Neural progenitor cell (in vitro differentiated cells): Measurements from ENCODE around the gene PPFIA4. TPM values are rescaled to one million over a fixed set of nuclear protein-coding genes. Genes with fewer than 3 reads are reported as not detected.

Experiments used
- DNase-seq: peaks from one replicate; pipeline ENCODE4 v3.0.0-alpha.2; 2016; ENCODE audit warnings: low spot score
- H2AFZ ChIP-seq: fragments of 200-600 bp; sonication (generic); replicated peaks from 2 replicates; pipeline ENCODE4 v1.6.1; 2016; ENCODE audit warnings: antibody characterized with exemption
- H3F3A ChIP-seq: fragments of 200-600 bp; sonication (generic); 2 replicates; pipeline ENCODE4 v1.6.1; 2016; ENCODE audit warnings: antibody characterized with exemption, low read depth
- H3K27ac ChIP-seq: fragments of 200-600 bp; sonication (generic); 2 replicates; pipeline ENCODE4 v1.5.1; 2016; ENCODE audit warnings: mild to moderate bottlenecking
- H3K27me3 ChIP-seq: fragments of 200-600 bp; sonication (generic); 2 replicates; pipeline ENCODE4 v1.6.1; 2016; ENCODE audit warnings: mild to moderate bottlenecking, moderate library complexity
- H3K36me3 ChIP-seq: fragments of 200-600 bp; sonication (generic); 2 replicates; pipeline ENCODE4 v1.5.1; 2016
- H3K4me1 ChIP-seq: fragments of 200-600 bp; sonication (generic); 2 replicates; pipeline ENCODE4 v1.6.1; 2016; ENCODE audit warnings: mixed run types
- H3K4me2 ChIP-seq: fragments of 200-600 bp; sonication (generic); 2 replicates; pipeline ENCODE4 v1.6.1; 2016
- H3K4me3 ChIP-seq: fragments of 200-600 bp; sonication (generic); 2 replicates; pipeline ENCODE4 v1.5.1; 2016
- H3K79me2 ChIP-seq: fragments of 200-600 bp; sonication (generic); 2 replicates; pipeline ENCODE4 v1.6.1; 2016; ENCODE audit warnings: low read depth
- H3K9ac ChIP-seq: fragments of 200-600 bp; sonication (generic); 2 replicates; pipeline ENCODE4 v1.6.1; 2016
- H3K9me3 ChIP-seq: fragments of 200-600 bp; sonication (generic); 2 replicates; pipeline ENCODE4 v1.5.1; 2016; ENCODE audit warnings: low read depth
- H4K20me1 ChIP-seq: fragments of 200-600 bp; sonication (generic); 2 replicates; pipeline ENCODE4 v1.6.1; 2016; ENCODE audit warnings: low read depth
- H3K27ac Mint-ChIP-seq: 3 replicates; pipeline ENCODE4 v1.8.0; 2021; ENCODE audit warnings: mixed read lengths
- H3K27me3 Mint-ChIP-seq: 2 replicates; pipeline ENCODE4 v1.8.0; 2022; ENCODE audit warnings: low read depth, mild to moderate bottlenecking, inconsistent platforms, moderate library complexity, mixed read lengths; ENCODE audit not compliant: insufficient read depth
- H3K36me3 Mint-ChIP-seq: 3 replicates; pipeline ENCODE4 v1.8.0; 2021; ENCODE audit warnings: mixed read lengths
- H3K4me1 Mint-ChIP-seq: 3 replicates; pipeline ENCODE4 v1.8.0; 2021; ENCODE audit warnings: mixed read lengths
- H3K4me3 Mint-ChIP-seq: 3 replicates; pipeline ENCODE4 v1.8.0; 2021; ENCODE audit warnings: mild to moderate bottlenecking, moderate library complexity, mixed read lengths
- H3K9me3 Mint-ChIP-seq: 3 replicates; pipeline ENCODE4 v1.8.0; 2020; ENCODE audit warnings: mixed read lengths
- CTCF ChIP-seq: fragments of 200-600 bp; sonication (generic); IDR thresholded peaks from 2 replicates; pipeline ENCODE4 v1.5.1; 2017; ENCODE audit warnings: antibody characterized with exemption, mild to moderate bottlenecking
- EZH2 ChIP-seq: fragments of 200-600 bp; sonication (generic); IDR thresholded peaks from 2 replicates; pipeline ENCODE4 v1.6.1; 2017; ENCODE audit warnings: antibody characterized with exemption, mild to moderate bottlenecking, moderate library complexity
- EZH2phosphoT487 ChIP-seq: fragments of 200-600 bp; sonication (generic); IDR thresholded peaks from 2 replicates; pipeline ENCODE4 v1.6.1; 2017; ENCODE audit warnings: antibody characterized with exemption
- total RNA-seq: library from RNA; depleted of rRNA; stranded (reverse); fragments of >200 nt; gene quantifications from 2 replicates; pipeline ENCODE4 v1.2.3, GENCODE V29; 2015; ENCODE audit warnings: low replicate concordance

Gene PPFIA4
- total RNA-seq, 1 donor from 2014 or later, result 23.5 TPM

GRCh38 chr1:203031467-203031866 lies 5.2 kb downstream of the PPFIA4 start:
- H3F3A ChIP-seq, result no peaks in the 10 kb centered on the region
- peaks cover 17% of the 10 kb centered on the region for H4K20me1 ChIP-seq
- no peaks in the 10 kb centered on the region for H3K9me3 ChIP-seq
- peaks cover 11% of the 10 kb centered on the region for H3K4me1 ChIP-seq
- H3K27me3 ChIP-seq, result peaks cover 30% of the 10 kb centered on the region
- H3K27me3 Mint-ChIP-seq, result peaks cover 11% of the 10 kb centered on the region
- no peak overlapping the region for H3K4me3 Mint-ChIP-seq
- no peak overlapping the region for H2AFZ ChIP-seq
- H3K9me3 Mint-ChIP-seq, result no peaks in the 10 kb centered on the region
- peaks cover 29% of the 10 kb centered on the region for H3K4me1 Mint-ChIP-seq
- H3K9ac ChIP-seq, result no peak overlapping the region
- no peak overlapping the region for H3K4me3 ChIP-seq
- no peaks in the 10 kb centered on the region for H3K36me3 ChIP-seq
- no peak overlapping the region for H3K4me2 ChIP-seq
- peak; percentile 57 for TF ChIP-seq CTCF
- TF ChIP-seq EZH2phosphoT487, result no peak
- no peak for DNase-seq
- H3K27ac Mint-ChIP-seq, result no peak overlapping the region
- no peak overlapping the region for H3K27ac ChIP-seq
- H3K36me3 Mint-ChIP-seq, result peaks cover 2% of the 10 kb centered on the region
- H3K79me2 ChIP-seq, result no peaks in the 10 kb centered on the region

GRCh38 chr1:203033287-203033686 lies 7.0 kb downstream of the PPFIA4 start:
- no peaks in the 10 kb centered on the region for H3K4me1 ChIP-seq
- no peak overlapping the region for H3K27ac ChIP-seq
- peaks cover 2% of the 10 kb centered on the region for H3K27me3 Mint-ChIP-seq
- H3K9me3 Mint-ChIP-seq, result no peaks in the 10 kb centered on the region
- H3K4me3 Mint-ChIP-seq, result no peak overlapping the region
- no peak for TF ChIP-seq EZH2phosphoT487
- no peak for TF ChIP-seq EZH2
- no peak for TF ChIP-seq CTCF
- no peak overlapping the region for H3K4me3 ChIP-seq
- peaks cover 2% of the 10 kb centered on the region for H3K36me3 Mint-ChIP-seq
- H3K9me3 ChIP-seq, result no peaks in the 10 kb centered on the region
- H3K4me2 ChIP-seq, result no peak overlapping the region
- H3K4me1 Mint-ChIP-seq, result peaks cover 22% of the 10 kb centered on the region
- DNase-seq, result no peak
- H3K27me3 ChIP-seq, result peaks cover 12% of the 10 kb centered on the region
- H3K9ac ChIP-seq, result no peak overlapping the region
- no peaks in the 10 kb centered on the region for H3F3A ChIP-seq
- H3K27ac Mint-ChIP-seq, result no peak overlapping the region
- H3K36me3 ChIP-seq, result no peaks in the 10 kb centered on the region
- peaks cover 5% of the 10 kb centered on the region for H4K20me1 ChIP-seq
- H3K79me2 ChIP-seq, result no peaks in the 10 kb centered on the region
- H2AFZ ChIP-seq, result no peak overlapping the region

- H3K4me2 ChIP-seq, result no peak overlapping the region
- H3K4me3 Mint-ChIP-seq, result no peak overlapping the region
- H2AFZ ChIP-seq, result no peak overlapping the region
- H3K4me1 Mint-ChIP-seq, result peaks cover 19% of the 10 kb centered on the region
- DNase-seq, result no peak
- no peaks in the 10 kb centered on the region for H4K20me1 ChIP-seq
- H3K4me3 ChIP-seq, result no peak overlapping the region
- no peak overlapping the region for H3K27ac ChIP-seq
- no peaks in the 10 kb centered on the region for H3F3A ChIP-seq
- H3K4me1 ChIP-seq, result no peaks in the 10 kb centered on the region
- no peak overlapping the region for H3K27ac Mint-ChIP-seq
- peaks cover 6% of the 10 kb centered on the region for H3K27me3 ChIP-seq
- TF ChIP-seq EZH2phosphoT487 (no peak), CTCF (no peak), EZH2 (no peak)
- H3K36me3 Mint-ChIP-seq, result peaks cover 2% of the 10 kb centered on the region
- no peaks in the 10 kb centered on the region for H3K9me3 Mint-ChIP-seq
- H3K9ac ChIP-seq, result no peak overlapping the region
- H3K36me3 ChIP-seq, result no peaks in the 10 kb centered on the region
- no peaks in the 10 kb centered on the region for H3K79me2 ChIP-seq
- H3K9me3 ChIP-seq, result no peaks in the 10 kb centered on the region
- peaks cover 4% of the 10 kb centered on the region for H3K27me3 Mint-ChIP-seq
Measured at GRCh38 chr1:203033917-203034316, 7.6 kb downstream of the PPFIA4 start.
